OCI-LY1 (cell line): ENCODE measurements around the gene FAF1.

ENCODE experiments used
- H2AFZ ChIP-seq: fragments of 200-600 bp; sonication (generic), shearing (Covaris generic); 2 replicates; pipeline ENCODE4 v1.6.0; 2014; ENCODE audit warnings: antibody characterized with exemption, mild to moderate bottlenecking, low read length
- H3F3A ChIP-seq: fragments of 200-600 bp; sonication (generic), shearing (Covaris generic); 2 replicates; pipeline ENCODE4 v1.6.0; 2014; ENCODE audit warnings: mild to moderate bottlenecking, antibody characterized with exemption, low read length, moderate library complexity; ENCODE audit not compliant: insufficient read depth
- H3K27ac ChIP-seq: fragments of 200-600 bp; sonication (generic); 2 replicates; pipeline ENCODE4 v1.5.1; 2014; ENCODE audit warnings: low read length, mixed run types, mild to moderate bottlenecking, low read depth; ENCODE audit not compliant: poor library complexity, severe bottlenecking
- H3K27me3 ChIP-seq: fragments of 200-600 bp; sonication (generic); 2 replicates; pipeline ENCODE4 v1.6.0; 2014; ENCODE audit warnings: antibody characterized with exemption, mild to moderate bottlenecking, low read length, moderate library complexity; ENCODE audit not compliant: insufficient read depth
- H3K36me3 ChIP-seq: fragments of 200-600 bp; sonication (generic); 2 replicates; pipeline ENCODE4 v1.6.1; 2014; ENCODE audit warnings: mild to moderate bottlenecking, antibody characterized with exemption, low read length, moderate library complexity, mixed read lengths; ENCODE audit not compliant: insufficient read depth
- H3K4me1 ChIP-seq: fragments of 200-600 bp; sonication (generic); 2 replicates; pipeline ENCODE4 v1.5.1; 2014; ENCODE audit warnings: mild to moderate bottlenecking, low read length, moderate library complexity; ENCODE audit not compliant: insufficient read depth, severe bottlenecking
- H3K4me2 ChIP-seq: fragments of 200-600 bp; sonication (generic), shearing (Covaris generic); 2 replicates; pipeline ENCODE4 v1.6.1; 2014; ENCODE audit warnings: low read length
- H3K4me3 ChIP-seq: fragments of 200-600 bp; sonication (generic); 2 replicates; pipeline ENCODE4 v1.5.1; 2014; ENCODE audit warnings: low read length, low read depth, mild to moderate bottlenecking, mixed read lengths; ENCODE audit not compliant: poor library complexity, severe bottlenecking
- H3K79me2 ChIP-seq: fragments of 200-600 bp; shearing (Covaris generic); 2 replicates; pipeline ENCODE4 v1.6.1; 2016; ENCODE audit warnings: mixed run types, low read length, mixed read lengths; ENCODE audit not compliant: insufficient read depth
- H3K9ac ChIP-seq: fragments of 200-600 bp; sonication (generic), shearing (Covaris generic); 2 replicates; pipeline ENCODE4 v1.6.1; 2014; ENCODE audit warnings: mild to moderate bottlenecking, low read length, mixed read lengths
- H3K9me2 ChIP-seq: fragments of 200-600 bp; sonication (generic), shearing (Covaris generic); 2 replicates; pipeline ENCODE4 v1.6.1; 2014; ENCODE audit warnings: low read depth, mild to moderate bottlenecking, low read length, mixed read lengths
- H3K9me3 ChIP-seq: fragments of 200-600 bp; shearing (Covaris generic); 2 replicates; pipeline ENCODE4 v1.6.1; 2014; ENCODE audit warnings: low read length, mixed read lengths
- H4K20me1 ChIP-seq: fragments of 200-600 bp; sonication (generic), shearing (Covaris generic); 2 replicates; pipeline ENCODE4 v1.6.0; 2016; ENCODE audit warnings: mild to moderate bottlenecking, low read length; ENCODE audit not compliant: insufficient read depth
- CTCF ChIP-seq: fragments of 200-600 bp; sonication (generic), shearing (Covaris generic); IDR thresholded peaks from 2 replicates; pipeline ENCODE4 v1.5.1; 2017; ENCODE audit warnings: mild to moderate bottlenecking, antibody characterized with exemption, low read length, moderate library complexity, mixed read lengths
- EZH2 ChIP-seq: fragments of 200-600 bp; sonication (generic), shearing (Covaris generic); IDR thresholded peaks from 2 replicates; pipeline ENCODE4 v1.8.0; 2017; ENCODE audit warnings: borderline replicate concordance, mixed run types, mild to moderate bottlenecking, antibody characterized with exemption, low read length, moderate library complexity, mixed read lengths

Gene FAF1

GRCh38 chr1:50901872-50902271 is 58.2 kb downstream of the FAF1 start:
- H3K9ac ChIP-seq = no peak overlapping the region
- no peaks in the 10 kb centered on the region for H3K9me3 ChIP-seq
- no peak overlapping the region for H3K27ac ChIP-seq
- H4K20me1 ChIP-seq = no peaks in the 10 kb centered on the region
- no peaks in the 10 kb centered on the region for H3K36me3 ChIP-seq
- H3K27me3 ChIP-seq = no peaks in the 10 kb centered on the region
- H3K4me2 ChIP-seq = no peak overlapping the region
- no peak overlapping the region for H3K4me3 ChIP-seq
- TF ChIP-seq EZH2 (no peak), CTCF (no peak)
- H3K79me2 ChIP-seq = peaks cover 59% of the 10 kb centered on the region
- no peaks in the 10 kb centered on the region for H3K9me2 ChIP-seq
- no peak overlapping the region for H2AFZ ChIP-seq
- H3F3A ChIP-seq = no peaks in the 10 kb centered on the region
- H3K4me1 ChIP-seq = no peaks in the 10 kb centered on the region

DNA sequence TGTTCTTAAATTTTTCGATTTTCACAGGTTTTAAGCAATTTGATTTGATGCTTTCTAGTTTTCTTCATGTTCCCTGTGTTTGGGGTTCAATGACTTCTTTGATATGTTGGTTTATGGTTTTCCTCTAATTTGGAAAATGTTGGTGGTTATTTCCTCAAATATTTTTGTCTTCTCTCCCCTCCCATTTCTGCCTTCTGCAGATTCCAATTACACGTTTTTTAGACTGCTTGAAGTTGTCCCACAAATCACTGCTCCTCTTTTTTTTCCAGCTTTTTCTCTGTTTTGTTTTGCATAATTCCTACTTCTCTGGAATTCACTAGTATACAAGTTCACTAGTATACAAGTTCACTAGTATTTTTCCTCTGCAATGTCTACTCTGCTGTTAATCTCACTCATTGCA is 61.3 kb downstream of the FAF1 start:
- H3K79me2 ChIP-seq = peaks cover 80% of the 10 kb centered on the region

DNA sequence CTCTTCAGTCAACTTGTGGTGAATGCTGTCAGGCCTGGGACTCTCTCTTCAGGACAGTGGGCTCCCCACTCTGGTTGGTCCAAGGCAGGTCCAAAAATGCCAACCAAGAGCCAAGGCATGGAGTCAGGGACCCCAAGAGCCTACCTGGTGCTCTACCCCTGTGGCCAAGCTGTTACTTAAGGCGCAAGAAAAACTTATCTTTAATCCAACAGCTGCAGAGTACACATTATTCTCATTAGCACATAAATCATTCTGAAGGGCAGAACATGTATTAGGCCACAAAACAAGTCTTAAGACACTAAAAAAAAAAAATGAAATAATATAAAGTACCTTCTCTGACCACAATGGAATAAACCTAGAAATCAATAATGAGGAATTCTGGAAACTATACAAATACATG is 65.7 kb downstream of the FAF1 start:
- no peaks in the 10 kb centered on the region for H3K9me2 ChIP-seq
- no peak overlapping the region for H3K4me2 ChIP-seq
- no peak overlapping the region for H2AFZ ChIP-seq
- no peak overlapping the region for H3K27ac ChIP-seq
- no peaks in the 10 kb centered on the region for H3K4me1 ChIP-seq
- H3K9me3 ChIP-seq = no peaks in the 10 kb centered on the region
- peaks cover 10% of the 10 kb centered on the region for H3K36me3 ChIP-seq
- no peak for TF ChIP-seq CTCF
- TF ChIP-seq EZH2 = no peak
- no peak overlapping the region for H3K4me3 ChIP-seq
- no peaks in the 10 kb centered on the region for H3F3A ChIP-seq
- peaks cover 60% of the 10 kb centered on the region for H3K79me2 ChIP-seq
- H4K20me1 ChIP-seq = no peaks in the 10 kb centered on the region
- H3K9ac ChIP-seq = no peak overlapping the region
- no peaks in the 10 kb centered on the region for H3K27me3 ChIP-seq

More for the DNA sequence above, 61.3 kb downstream of the FAF1 start:
- Histone ChIP-seq H2AFZ (no peak overlapping the region), H3K4me1 (no peaks in the 10 kb centered on the region), H3K9me2 (no peaks in the 10 kb centered on the region), H3K4me2 (no peak overlapping the region), H3K9me3 (no peaks in the 10 kb centered on the region), H3K27ac (no peak overlapping the region), H3F3A (no peaks in the 10 kb centered on the region), H3K36me3 (peaks cover 3% of the 10 kb centered on the region; the same call in 1 of the 2 replicates), H4K20me1 (no peaks in the 10 kb centered on the region), H3K4me3 (no peak overlapping the region), H3K9ac (no peak overlapping the region), H3K27me3 (no peaks in the 10 kb centered on the region)
- no peak for TF ChIP-seq CTCF
- TF ChIP-seq EZH2 = no peak
